OCI-LY1 (cell line): ENCODE results near the gene LRRC8E.

Experiments used
- CTCF ChIP-seq: fragments of 200-600 bp; sonication (generic), shearing (Covaris generic); IDR thresholded peaks from 2 replicates; pipeline ENCODE4 v1.5.1; 2017; ENCODE audit warnings: mild to moderate bottlenecking, antibody characterized with exemption, low read length, moderate library complexity, mixed read lengths
- EZH2 ChIP-seq: fragments of 200-600 bp; sonication (generic), shearing (Covaris generic); IDR thresholded peaks from 2 replicates; pipeline ENCODE4 v1.8.0; 2017; ENCODE audit warnings: borderline replicate concordance, mixed run types, mild to moderate bottlenecking, antibody characterized with exemption, low read length, moderate library complexity, mixed read lengths

- no peak for TF ChIP-seq CTCF
- no peak for TF ChIP-seq EZH2
Measured at GRCh38 chr19:7846155-7846646, 42.1 kb upstream of the LRRC8E start.
